ENCODE measurements around the gene ADGRL3.

- TF ChIP-seq POLR2A (IDR thresholded peaks at IDR 0.05; ENCODE audit: low read depth) (no peak), CTCF (IDR thresholded peaks at IDR 0.05) (no peak), POLR2AphosphoS5 (IDR thresholded peaks at IDR 0.05) (no peak), EP300 (IDR thresholded peaks at IDR 0.05) (no peak)
Observed at GRCh38 chr4:61223385-61223784, 23.3 kb downstream of the ADGRL3 start.

Measured in esophagus muscularis mucosa (tissue), 4 donors.